OCI-LY3 (cell line): Measurements from ENCODE around the gene CACNA1I.

Source experiments
- H2AFZ ChIP-seq: fragments of 200-600, 300-600 bp; shearing (Covaris generic); 2 replicates; pipeline ENCODE4 v1.6.0; 2014; ENCODE audit warnings: antibody characterized with exemption, low read depth, low read length
- H3K27ac ChIP-seq: fragments of 200-600, 300-600 bp; sonication (generic); 2 replicates; pipeline ENCODE4 v1.5.1; 2014; ENCODE audit warnings: mild to moderate bottlenecking, low read length, moderate library complexity, mixed read lengths
- H3K27me3 ChIP-seq: fragments of 200-600, 300-600 bp; sonication (generic); 2 replicates; pipeline ENCODE4 v1.6.1; 2014; ENCODE audit warnings: low read depth, low read length, mixed read lengths
- H3K36me3 ChIP-seq: fragments of 200-600, 300-600 bp; sonication (generic); replicated peaks from 2 replicates; pipeline ENCODE3; 2014; ENCODE audit warnings: low read depth, low read length, mixed read lengths
- H3K4me1 ChIP-seq: fragments of 300-600, 200-600 bp; sonication (generic); 2 replicates; pipeline ENCODE4 v1.6.1; 2014; ENCODE audit warnings: low read length, mixed read lengths
- H3K4me2 ChIP-seq: fragments of 200-600, 300-600 bp; sonication (generic); 2 replicates; pipeline ENCODE4 v1.6.1; 2014; ENCODE audit warnings: low read length, mixed read lengths
- H3K4me3 ChIP-seq: fragments of 300-600, 200-600 bp; sonication (generic); 2 replicates; pipeline ENCODE4 v1.5.1; 2014; ENCODE audit warnings: antibody characterized with exemption, mild to moderate bottlenecking, low read length, moderate library complexity
- H3K79me2 ChIP-seq: fragments of 300-600, 200-600 bp; shearing (Covaris generic); 2 replicates; pipeline ENCODE4 v1.6.1; 2014; ENCODE audit warnings: mild to moderate bottlenecking, low read length, mixed read lengths
- H3K9ac ChIP-seq: fragments of 300-600, 200-600 bp; shearing (Covaris generic); 2 replicates; pipeline ENCODE4 v1.6.0; 2014; ENCODE audit warnings: mild to moderate bottlenecking, low read length, moderate library complexity
- H3K9me3 ChIP-seq: fragments of 200-600, 300-600 bp; shearing (Covaris generic); 2 replicates; pipeline ENCODE4 v1.6.1; 2014; ENCODE audit warnings: low read length, mixed read lengths; ENCODE audit not compliant: insufficient read depth
- H4K20me1 ChIP-seq: fragments of 200-600, 300-600 bp; sonication (generic); 2 replicates; pipeline ENCODE4 v1.6.1; 2016; ENCODE audit warnings: low read length, mixed read lengths; ENCODE audit not compliant: insufficient read depth
- CTCF ChIP-seq: fragments of 200-600, 300-600 bp; sonication (generic); IDR thresholded peaks from 2 replicates; pipeline ENCODE4 v1.5.1; 2014; ENCODE audit warnings: antibody characterized with exemption, low read length, low read depth
- EZH2phosphoT487 ChIP-seq: fragments of 200-600 bp; shearing (Covaris generic); IDR thresholded peaks from 2 replicates; pipeline ENCODE4 v1.6.1; 2018; ENCODE audit warnings: antibody characterized with exemption, mixed run types, low read depth

Gene CACNA1I

GRCh38 chr22:39627865-39628562 lies 57.5 kb downstream of the CACNA1I start:
- Histone ChIP-seq H3K4me2 (no peak overlapping the region), H3K9ac (no peak overlapping the region), H3K4me1 (no peaks in the 10 kb centered on the region), H3K9me3 (no peaks in the 10 kb centered on the region), H3K36me3 (no peaks in the 10 kb centered on the region), H4K20me1 (no peaks in the 10 kb centered on the region), H3K4me3 (no peak overlapping the region), H3K27ac (no peak overlapping the region), H3K27me3 (peaks cover 7% of the 10 kb centered on the region), H2AFZ (no peak overlapping the region), H3K79me2 (no peaks in the 10 kb centered on the region)
- TF ChIP-seq CTCF (no peak), EZH2phosphoT487 (no peak)

DNA sequence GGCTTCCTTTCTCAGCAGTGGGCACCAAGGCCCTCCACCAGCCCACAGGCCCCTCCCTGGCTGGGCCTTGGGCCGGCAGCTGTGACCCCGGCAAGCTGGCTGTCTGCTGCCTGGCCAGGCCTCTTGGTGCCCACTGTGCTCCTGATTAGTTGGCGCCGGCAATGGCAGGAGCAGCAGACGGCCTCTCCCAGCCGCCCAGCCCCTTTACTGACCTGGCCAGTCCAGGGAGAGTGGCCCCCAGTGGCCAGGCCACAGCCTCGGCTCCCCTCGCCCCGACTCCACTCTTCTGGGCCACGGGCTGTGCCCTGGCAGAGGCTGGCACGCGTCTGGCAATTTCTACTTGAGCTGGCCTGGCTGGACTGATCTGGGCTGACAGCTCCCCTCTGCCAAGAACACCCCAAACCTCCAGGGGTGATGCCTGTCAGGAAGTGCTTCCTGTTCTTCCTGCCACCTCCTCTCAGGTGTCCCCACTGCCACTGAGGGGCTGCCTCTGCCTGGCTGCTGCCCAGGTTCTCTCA lies 58.1 kb downstream of the CACNA1I start:
- H3K9ac ChIP-seq, result no peak overlapping the region
- H3K27ac ChIP-seq, result no peak overlapping the region

DNA sequence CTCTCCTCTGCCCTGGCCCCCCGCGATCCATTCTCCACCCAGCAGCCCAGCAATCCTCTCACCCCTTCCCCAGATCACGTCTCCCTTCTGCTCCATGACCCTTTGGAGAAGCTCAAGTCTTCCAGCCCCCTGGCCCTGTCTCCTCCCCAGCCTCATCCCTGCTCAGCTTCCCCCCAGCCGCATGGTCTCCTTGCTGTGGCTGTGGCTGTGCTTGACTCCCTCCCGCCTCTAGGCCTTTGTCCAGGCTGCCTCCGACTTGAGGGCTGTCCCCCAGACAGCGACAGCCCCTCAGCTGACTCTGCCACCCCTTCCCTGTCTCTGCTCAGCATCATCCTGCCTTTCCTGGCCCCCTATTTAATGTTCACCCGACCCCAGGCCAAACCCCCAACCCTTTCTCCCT lies 59.3 kb downstream of the CACNA1I start:
- TF ChIP-seq CTCF, result no peak
- TF ChIP-seq EZH2phosphoT487, result no peak
- Histone ChIP-seq H3K4me2 (no peak overlapping the region), H3K9ac (no peak overlapping the region), H2AFZ (no peak overlapping the region), H3K27ac (no peak overlapping the region), H3K27me3 (peaks cover 10% of the 10 kb centered on the region), H3K36me3 (no peaks in the 10 kb centered on the region), H3K79me2 (no peaks in the 10 kb centered on the region), H3K4me1 (no peaks in the 10 kb centered on the region), H4K20me1 (no peaks in the 10 kb centered on the region), H3K4me3 (no peak overlapping the region), H3K9me3 (no peaks in the 10 kb centered on the region)

More for the DNA sequence above, 58.1 kb downstream of the CACNA1I start:
- Histone ChIP-seq H3K4me2 (no peak overlapping the region), H3K4me1 (no peaks in the 10 kb centered on the region), H4K20me1 (no peaks in the 10 kb centered on the region), H3K27me3 (peaks cover 7% of the 10 kb centered on the region), H2AFZ (no peak overlapping the region), H3K9me3 (no peaks in the 10 kb centered on the region), H3K79me2 (no peaks in the 10 kb centered on the region), H3K4me3 (no peak overlapping the region), H3K36me3 (no peaks in the 10 kb centered on the region)
- TF ChIP-seq EZH2phosphoT487 (no peak), CTCF (no peak)

- H3K79me2 ChIP-seq, result no peaks in the 10 kb centered on the region
- H3K9ac ChIP-seq, result no peak overlapping the region
- H2AFZ ChIP-seq, result no peak overlapping the region
- H3K27ac ChIP-seq, result no peak overlapping the region
- TF ChIP-seq CTCF, result no peak
- TF ChIP-seq EZH2phosphoT487, result no peak
- peaks cover 15% of the 10 kb centered on the region for H3K27me3 ChIP-seq
- H4K20me1 ChIP-seq, result no peaks in the 10 kb centered on the region
- no peak overlapping the region for H3K4me3 ChIP-seq
- H3K4me1 ChIP-seq, result no peaks in the 10 kb centered on the region
- H3K36me3 ChIP-seq, result no peaks in the 10 kb centered on the region
- no peaks in the 10 kb centered on the region for H3K9me3 ChIP-seq
- H3K4me2 ChIP-seq, result no peak overlapping the region
These were observed 60.2 kb downstream of the CACNA1I start for GRCh38 chr22:39630721-39631120.
